ENCODE measurements around the gene FIG4. TPM values are rescaled to one million over a fixed set of nuclear protein-coding genes. Genes with fewer than 3 reads are reported as not detected.

The FIG4 gene
- total RNA-seq, 1 donor from 2014 or later, result 13.0 TPM

DNA sequence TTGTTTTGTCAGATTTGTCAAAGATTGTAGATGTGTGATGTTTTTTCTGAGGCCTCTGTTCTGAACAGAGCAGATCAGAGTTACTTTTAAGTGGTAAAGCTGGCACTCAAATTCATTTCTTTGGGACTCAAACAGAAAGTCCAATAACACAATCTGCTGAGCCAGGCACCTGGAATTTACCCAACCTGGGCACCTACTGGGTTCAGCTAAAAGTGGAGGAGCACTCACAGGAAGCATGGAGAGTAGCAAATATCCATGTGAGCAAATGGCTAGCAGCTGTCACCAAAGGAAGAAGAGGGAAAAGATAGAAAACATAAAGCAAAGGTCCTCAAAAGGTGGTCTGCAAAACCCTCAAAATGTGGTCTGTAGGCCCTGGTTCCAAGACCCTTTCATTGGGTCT, 116.8 kb downstream of the FIG4 start:
- H3K4me1 Mint-ChIP-seq (ENCODE audit: low read depth), result peaks cover 4% of the 10 kb centered on the region
- no peak for DNase-seq (ENCODE audit: low spot score)
- no peak overlapping the region for H3K27ac Mint-ChIP-seq (ENCODE audit: unreplicated experiment)
- H3K4me3 Mint-ChIP-seq (ENCODE audit: unreplicated experiment), result no peak overlapping the region
- TF ChIP-seq, protein P1, sequence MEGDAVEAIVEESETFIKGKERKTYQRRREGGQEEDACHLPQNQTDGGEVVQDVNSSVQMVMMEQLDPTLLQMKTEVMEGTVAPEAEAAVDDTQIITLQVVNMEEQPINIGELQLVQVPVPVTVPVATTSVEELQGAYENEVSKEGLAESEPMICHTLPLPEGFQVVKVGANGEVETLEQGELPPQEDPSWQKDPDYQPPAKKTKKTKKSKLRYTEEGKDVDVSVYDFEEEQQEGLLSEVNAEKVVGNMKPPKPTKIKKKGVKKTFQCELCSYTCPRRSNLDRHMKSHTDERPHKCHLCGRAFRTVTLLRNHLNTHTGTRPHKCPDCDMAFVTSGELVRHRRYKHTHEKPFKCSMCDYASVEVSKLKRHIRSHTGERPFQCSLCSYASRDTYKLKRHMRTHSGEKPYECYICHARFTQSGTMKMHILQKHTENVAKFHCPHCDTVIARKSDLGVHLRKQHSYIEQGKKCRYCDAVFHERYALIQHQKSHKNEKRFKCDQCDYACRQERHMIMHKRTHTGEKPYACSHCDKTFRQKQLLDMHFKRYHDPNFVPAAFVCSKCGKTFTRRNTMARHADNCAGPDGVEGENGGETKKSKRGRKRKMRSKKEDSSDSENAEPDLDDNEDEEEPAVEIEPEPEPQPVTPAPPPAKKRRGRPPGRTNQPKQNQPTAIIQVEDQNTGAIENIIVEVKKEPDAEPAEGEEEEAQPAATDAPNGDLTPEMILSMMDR (IDR thresholded peaks at IDR 0.05), result no peak
- H3K9me3 Mint-ChIP-seq (ENCODE audit: low read depth), result no peaks in the 10 kb centered on the region
- H3K36me3 Mint-ChIP-seq (ENCODE audit: low read depth), result peaks cover 2% of the 10 kb centered on the region
- no peaks in the 10 kb centered on the region for H3K27me3 Mint-ChIP-seq (ENCODE audit: low read depth)

- Mint-ChIP-seq H3K27ac (ENCODE audit: unreplicated experiment) (no peak overlapping the region), H3K9me3 (ENCODE audit: low read depth) (no peaks in the 10 kb centered on the region), H3K27me3 (ENCODE audit: low read depth) (no peaks in the 10 kb centered on the region), H3K4me3 (ENCODE audit: unreplicated experiment) (no peak overlapping the region), H3K36me3 (ENCODE audit: low read depth) (peaks cover 3% of the 10 kb centered on the region), H3K4me1 (ENCODE audit: low read depth) (peaks cover 4% of the 10 kb centered on the region)
- DNase-seq (ENCODE audit: low spot score), result no peak
- TF ChIP-seq, protein P1 (IDR thresholded peaks at IDR 0.05), result no peak
Measured at GRCh38 chr6:109808837-109809236, 117.7 kb downstream of the FIG4 start.

GRCh38 chr6:109815054-109815453, 124.0 kb downstream of the FIG4 start:
- Mint-ChIP-seq H3K4me1 (ENCODE audit: low read depth) (no peaks in the 10 kb centered on the region), H3K27me3 (ENCODE audit: low read depth) (no peaks in the 10 kb centered on the region), H3K4me3 (ENCODE audit: unreplicated experiment) (no peak overlapping the region), H3K9me3 (ENCODE audit: low read depth) (no peaks in the 10 kb centered on the region), H3K27ac (ENCODE audit: unreplicated experiment) (no peak overlapping the region), H3K36me3 (ENCODE audit: low read depth) (peaks cover 4% of the 10 kb centered on the region)
- DNase-seq (ENCODE audit: low spot score), result no peak
- TF ChIP-seq, protein P1 (IDR thresholded peaks at IDR 0.05), result no peak

DNA sequence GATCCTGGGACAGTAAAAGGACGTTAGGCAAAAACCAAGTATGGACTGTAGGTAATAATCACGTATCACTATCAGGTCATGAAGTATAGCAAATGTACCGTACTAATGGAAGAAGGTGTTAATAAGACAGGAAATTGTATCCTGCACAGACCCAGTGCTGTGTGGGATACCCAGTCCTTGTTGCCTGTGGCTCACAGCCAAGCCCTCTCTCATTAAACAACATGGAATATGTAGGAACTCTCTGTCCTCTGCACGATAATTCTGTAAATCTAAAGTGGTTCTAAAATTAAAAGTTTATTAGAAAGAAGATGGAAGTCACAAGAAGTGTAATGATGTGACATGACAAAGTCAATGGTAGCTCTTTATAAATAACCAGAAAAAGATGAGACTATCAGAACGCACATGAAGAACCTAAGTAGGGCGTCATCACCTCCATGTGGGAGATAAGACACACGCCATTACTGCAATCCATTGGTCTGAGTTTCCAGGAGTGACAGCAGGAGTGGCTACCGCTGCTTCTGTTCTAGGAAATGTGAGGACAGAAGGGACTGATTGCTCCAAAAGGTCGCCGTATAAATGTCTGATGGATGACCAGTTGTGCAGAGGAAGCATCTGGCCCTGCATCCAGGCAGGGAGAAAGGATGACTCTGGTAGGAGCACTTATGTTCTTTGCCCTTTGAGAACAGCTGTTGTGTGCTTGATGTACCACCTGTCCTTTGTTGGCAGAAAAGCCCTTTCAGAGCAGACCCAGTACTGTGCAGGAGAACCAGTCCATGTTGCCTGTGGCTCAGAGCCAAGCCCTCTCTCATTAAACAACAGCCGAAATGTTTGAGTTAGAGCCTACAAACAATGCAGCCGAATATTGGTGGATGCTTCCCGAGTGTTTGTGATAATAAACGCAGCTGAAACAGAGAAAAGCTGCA, 125.6 kb downstream of the FIG4 start:
- TF ChIP-seq, protein P1 (IDR thresholded peaks at IDR 0.05), result no peak
- no peak overlapping the region for H3K27ac Mint-ChIP-seq (ENCODE audit: unreplicated experiment)
- no peaks in the 10 kb centered on the region for H3K4me1 Mint-ChIP-seq (ENCODE audit: low read depth)
- no peak overlapping the region for H3K4me3 Mint-ChIP-seq (ENCODE audit: unreplicated experiment)
- no peak for DNase-seq (ENCODE audit: low spot score)
- no peaks in the 10 kb centered on the region for H3K9me3 Mint-ChIP-seq (ENCODE audit: low read depth)
- peaks cover 4% of the 10 kb centered on the region for H3K36me3 Mint-ChIP-seq (ENCODE audit: low read depth)
- no peaks in the 10 kb centered on the region for H3K27me3 Mint-ChIP-seq (ENCODE audit: low read depth)

- TF ChIP-seq, protein P1 (IDR thresholded peaks at IDR 0.05), result no peak
- DNase-seq (ENCODE audit: low spot score), result no peak
- Mint-ChIP-seq H3K36me3 (ENCODE audit: low read depth) (peaks cover 8% of the 10 kb centered on the region), H3K27ac (ENCODE audit: unreplicated experiment) (no peak overlapping the region), H3K27me3 (ENCODE audit: low read depth) (no peaks in the 10 kb centered on the region), H3K9me3 (ENCODE audit: low read depth) (no peaks in the 10 kb centered on the region), H3K4me1 (ENCODE audit: low read depth) (no peaks in the 10 kb centered on the region), H3K4me3 (ENCODE audit: unreplicated experiment) (no peak overlapping the region)
Measured at GRCh38 chr6:109820706-109821350, 129.7 kb downstream of the FIG4 start.

Data from chondrocyte (in vitro differentiated cells).